PC-3 (cell line): ENCODE measurements around the gene FAM186B. TPM values are rescaled to one million over a fixed set of nuclear protein-coding genes. Genes with fewer than 3 reads are reported as not detected.
A peak's percentile ranks its signal among the peaks of the same experiment; 100 is the strongest.

Source experiments
- ATAC-seq: fragments of 200-7000 bp; cut with Tn5 transposase; 2 replicates; pipeline ENCODE4 v1.9.1; 2020; ENCODE audit warnings: mild to moderate bottlenecking, moderate library complexity
- BruUV-seq: library from RNA; stranded (reverse); fragments of 400-500 nt; replicated peaks from 2 replicates; lab custom pipeline; 2021; lab: Mats Ljungman, UMichigan
- CTCF ChIA-PET: fragments of 300-600 bp; sonication (Branson Sonifier 250); formaldehyde crosslinking; loops from one replicate; lab custom pipeline; 2022; ENCODE audit warnings: antibody characterized with exemption; lab: Charles Lee
- POLR2A ChIA-PET: fragments of 300-600 bp; sonication (Branson Sonifier 250); formaldehyde crosslinking; loops from one replicate; lab custom pipeline; 2022; ENCODE audit warnings: antibody characterized with exemption; ENCODE audit not compliant: unreplicated experiment; lab: Charles Lee
- DNase-seq: peaks from one replicate; pipeline ENCODE4 v3.0.0-alpha.2; 2015
- H2AFZ ChIP-seq: fragments of 300-600 bp; sonication (generic); 2 replicates; pipeline ENCODE4 v1.6.0; 2016; ENCODE audit warnings: antibody characterized with exemption, low read length
- H3F3A ChIP-seq: fragments of 300-600 bp; sonication (generic); one replicate; pipeline ENCODE4 v1.6.0; 2017; ENCODE audit warnings: antibody characterized with exemption, low read length, control low read depth, mild to moderate bottlenecking; ENCODE audit not compliant: unreplicated experiment
- H3K27ac ChIP-seq: fragments of 300-600 bp; sonication (generic); 2 replicates; pipeline ENCODE4 v1.5.1; 2016; ENCODE audit warnings: mild to moderate bottlenecking, low read length
- H3K27me3 ChIP-seq: fragments of 300-600 bp; sonication (generic); 2 replicates; pipeline ENCODE4 v1.6.1; 2016; ENCODE audit warnings: low read length, mixed read lengths
- H3K36me3 ChIP-seq: fragments of 300-600 bp; sonication (generic); 2 replicates; pipeline ENCODE4 v1.6.1; 2016; ENCODE audit warnings: low read depth, mixed run types, low read length, mixed read lengths
- H3K4me1 ChIP-seq: fragments of 300-600 bp; sonication (generic); 2 replicates; pipeline ENCODE4 v1.5.1; 2016; ENCODE audit warnings: low read length; ENCODE audit not compliant: insufficient read depth
- H3K4me2 ChIP-seq: fragments of 300-600 bp; sonication (generic); 2 replicates; pipeline ENCODE4 v1.6.0; 2016; ENCODE audit warnings: low read length
- H3K4me3 ChIP-seq: fragments of 300-600 bp; sonication (generic); 2 replicates; pipeline ENCODE4 v1.5.1; 2016; ENCODE audit warnings: mild to moderate bottlenecking, low read length, mixed read lengths
- H3K79me2 ChIP-seq: fragments of 300-600 bp; sonication (generic); 2 replicates; pipeline ENCODE4 v1.6.1; 2017; ENCODE audit warnings: low read length, mixed read lengths
- H3K9ac ChIP-seq: fragments of 300-600 bp; sonication (generic); 2 replicates; pipeline ENCODE4 v1.6.0; 2016; ENCODE audit warnings: mild to moderate bottlenecking, low read length
- H3K9me2 ChIP-seq: fragments of 300-600 bp; sonication (generic); replicated peaks from 2 replicates; pipeline ENCODE4 v1.6.1; 2016; ENCODE audit warnings: mixed run types, low read length, mixed read lengths
- H3K9me3 ChIP-seq: fragments of 300-600 bp; sonication (generic); 2 replicates; pipeline ENCODE4 v1.6.1; 2016; ENCODE audit warnings: low read length, mixed read lengths
- H4K20me1 ChIP-seq: fragments of 300-600 bp; sonication (generic); 2 replicates; pipeline ENCODE4 v1.6.1; 2016; ENCODE audit warnings: low read length, mixed read lengths
- CTCF ChIP-seq: fragments of 300-600 bp; sonication (generic); conservative IDR thresholded peaks from 2 replicates; pipeline ENCODE4 v1.5.1; 2017; ENCODE audit warnings: antibody characterized with exemption, low read depth, mild to moderate bottlenecking, low read length
- EZH2 ChIP-seq: fragments of 300-600 bp; sonication (generic); IDR thresholded peaks from one replicate; pipeline ENCODE4 v1.6.1; 2017; ENCODE audit warnings: antibody characterized with exemption, mild to moderate bottlenecking, low read length; ENCODE audit not compliant: unreplicated experiment
- EZH2phosphoT487 ChIP-seq: fragments of 300-600 bp; sonication (generic); IDR thresholded peaks from 2 replicates; pipeline ENCODE4 v1.6.1; 2018; ENCODE audit warnings: mild to moderate bottlenecking, antibody characterized with exemption, low read length, borderline replicate concordance
- intact Hi-C: fragments of 100-400 bp; cut with micrococcal nuclease; formaldehyde crosslinking; loops from 2 replicates; pipeline ENCODE4 v1.9.0; 2023
- total RNA-seq: library from RNA; depleted of rRNA; stranded (reverse); fragments of >200 nt; gene quantifications from 2 replicates; pipeline ENCODE4 v1.2.3, GENCODE V29; 2014

Gene FAM186B
- total RNA-seq, 1 experiment from 2014 or later, result 0.80 TPM

GRCh38 chr12:49632986-49633702, 27.7 kb upstream of the FAM186B start:
- Histone ChIP-seq H3K27ac (no peak overlapping the region), H3K36me3 (no peaks in the 10 kb centered on the region), H3K4me1 (peaks cover under 1% of the 10 kb centered on the region), H3K4me2 (no peak overlapping the region), H3K9me2 (no peaks in the 10 kb centered on the region), H3K4me3 (no peak overlapping the region), H4K20me1 (no peaks in the 10 kb centered on the region), H3K9ac (no peak overlapping the region), H3K27me3 (no peaks in the 10 kb centered on the region), H2AFZ (no peak overlapping the region), H3K9me3 (no peaks in the 10 kb centered on the region), H3K79me2 (no peaks in the 10 kb centered on the region), H3F3A (no peaks in the 10 kb centered on the region)
- no TSS peak for BruUV-seq
- POLR2A ChIA-PET, result interaction anchor here (0.6 kb wide), 1 partner anchor 25 kb away, joined by 3 read pairs; no protein-coding TSS in a partner anchor
- no peak for TF ChIP-seq EZH2phosphoT487
- TF ChIP-seq CTCF, result no peak
- TF ChIP-seq EZH2, result no peak
- intact Hi-C loops, result no loop called here
- no peak for ATAC-seq
- no peak for DNase-seq
- CTCF ChIA-PET, result no interaction called here

- TF ChIP-seq EZH2 (no peak), CTCF (no peak), EZH2phosphoT487 (no peak)
Measured at GRCh38 chr12:49632401-49632800, 27.0 kb upstream of the FAM186B start.

GRCh38 chr12:49631336-49631907, 26.0 kb upstream of the FAM186B start:
- Histone ChIP-seq H4K20me1 (no peaks in the 10 kb centered on the region), H3K4me2 (no peak overlapping the region), H3K27ac (no peak overlapping the region), H3K4me3 (no peak overlapping the region), H3K9me2 (no peaks in the 10 kb centered on the region), H3K27me3 (no peaks in the 10 kb centered on the region), H3F3A (no peaks in the 10 kb centered on the region), H3K9ac (no peak overlapping the region), H2AFZ (no peak overlapping the region), H3K9me3 (no peaks in the 10 kb centered on the region), H3K36me3 (no peaks in the 10 kb centered on the region), H3K79me2 (no peaks in the 10 kb centered on the region), H3K4me1 (peaks cover 15% of the 10 kb centered on the region)
- no TSS peak for BruUV-seq
- no peak for TF ChIP-seq EZH2
- 0 out of 2 replicates have a peak, but pooled peaks have one; percentile 12 for TF ChIP-seq CTCF
- TF ChIP-seq EZH2phosphoT487, result no peak
- DNase-seq, result no peak
- POLR2A ChIA-PET, result no interaction called here
- CTCF ChIA-PET, result no interaction called here
- intact Hi-C loops, result no loop called here
- ATAC-seq, result no peak

More at GRCh38 chr12:49632401-49632800, 27.0 kb upstream of the FAM186B start:
- Histone ChIP-seq H3K79me2 (no peaks in the 10 kb centered on the region), H4K20me1 (no peaks in the 10 kb centered on the region), H3K4me3 (no peak overlapping the region), H2AFZ (no peak overlapping the region), H3K4me1 (peaks cover 8% of the 10 kb centered on the region), H3K9ac (no peak overlapping the region), H3F3A (no peaks in the 10 kb centered on the region), H3K4me2 (no peak overlapping the region), H3K27ac (no peak overlapping the region), H3K27me3 (no peaks in the 10 kb centered on the region), H3K9me2 (no peaks in the 10 kb centered on the region), H3K36me3 (no peaks in the 10 kb centered on the region), H3K9me3 (no peaks in the 10 kb centered on the region)
- no peak for ATAC-seq
- DNase-seq, result no peak
- BruUV-seq, result no TSS peak
- ChIA-PET CTCF (no interaction called here), POLR2A (no interaction called here)
- intact Hi-C loops, result no loop called here
